ENCODE results near the gene TXNRD1. TPM values are rescaled to one million over a fixed set of nuclear protein-coding genes. Genes with fewer than 3 reads are reported as not detected.

TXNRD1 gene
- total and polyA plus RNA-seq, 2 of the 8 experiments (the other 6 are each of a cell fraction or from before 2014, with no cell fraction given) = 56.8 to 127 TPM

DNA sequence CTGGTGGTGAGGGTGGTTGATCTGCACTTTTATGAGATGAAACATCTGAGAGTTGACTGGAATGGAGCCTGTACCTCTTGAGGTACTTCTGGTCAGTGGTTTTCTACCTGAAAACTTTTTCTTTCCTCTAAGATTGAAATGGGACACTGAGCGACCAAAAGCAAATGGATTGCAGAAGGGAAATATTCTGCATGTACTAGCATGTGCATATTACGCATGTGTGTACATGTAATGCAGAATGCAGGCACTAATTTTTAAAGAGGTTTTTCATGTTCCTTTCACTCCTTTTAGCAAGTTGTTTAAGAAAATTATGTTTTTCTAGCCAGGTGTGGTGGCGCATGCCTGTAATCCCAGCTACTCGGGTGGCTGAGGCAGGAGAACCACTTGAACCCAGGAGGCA, 59.2 kb downstream of the TXNRD1 start:
- DNase-seq (ENCODE audit: low read depth in 1 of 2, low spot score in 2 of 2) = no peak
- Histone ChIP-seq H3K27me3 (replicated peaks in 1 of 4; ENCODE audit: control insufficient read depth in 3 of 4, extremely low read depth in 1 of 4, insufficient read depth in 3 of 4, low read length in 3 of 4) (no peaks in the 10 kb centered on the region), H3K23me2 (ENCODE audit: low read depth, low read length) (no peaks in the 10 kb centered on the region), H2BK5ac (ENCODE audit: low read depth, low read length) (no peak overlapping the region), H4K5ac (ENCODE audit: insufficient read length, low read depth, low read length) (no peak overlapping the region), H4K8ac (ENCODE audit: extremely low read depth, insufficient read depth, low read length) (no peak overlapping the region), H3K4ac (replicated peaks; ENCODE audit: insufficient read length, low read depth, low read length) (no peak overlapping the region), H3K23ac (ENCODE audit: insufficient read length) (no peak overlapping the region), H3K9me3 (ENCODE audit: insufficient read depth in 2 of 2, low read depth in 1 of 2, low read length in 1 of 2) (no peaks in the 10 kb centered on the region), H3K4me2 (ENCODE audit: insufficient read depth in 1 of 2, low read depth in 2 of 2, low read length in 2 of 2) (no peak overlapping the region), H3K79me2 (ENCODE audit: control insufficient read depth in 1 of 2, insufficient read depth in 2 of 2, low read length in 2 of 2) (no peaks in the 10 kb centered on the region), H3K56ac (replicated peaks; ENCODE audit: insufficient read length, low read depth, low read length) (no peak overlapping the region), H2BK15ac (ENCODE audit: low read length) (no peak overlapping the region), H4K20me1 (replicated peaks in 1 of 2; ENCODE audit: control insufficient read depth in 1 of 2, insufficient read depth in 2 of 2, low read length in 2 of 2) (no peaks in the 10 kb centered on the region), H3K36me3 (ENCODE audit: control insufficient read depth in 2 of 4, insufficient read depth in 4 of 4, low read length in 3 of 4) (no peaks in the 10 kb centered on the region), H2BK12ac (ENCODE audit: low read depth, low read length) (no peak overlapping the region), H2AK5ac (ENCODE audit: low read depth, low read length) (no peak overlapping the region), H3K4me1 (replicated peaks in 1 of 4; ENCODE audit: control insufficient read depth in 3 of 4, insufficient read depth in 4 of 4, low read length in 3 of 4) (no peaks in the 10 kb centered on the region), H3K79me1 (ENCODE audit: low read depth, low read length) (no peaks in the 10 kb centered on the region), H2BK120ac (replicated peaks; ENCODE audit: low read depth, low read length) (no peak overlapping the region), H3K9ac (replicated peaks in 1 of 4; ENCODE audit: extremely low read depth in 1 of 4, low read depth in 3 of 4, low read length in 3 of 4) (no peak overlapping the region), H3K27ac (ENCODE audit: low read depth, low read length) (no peak overlapping the region), H3K14ac (ENCODE audit: insufficient read length) (no peak overlapping the region), H2AFZ (ENCODE audit: low read length) (no peak overlapping the region), H2BK20ac (ENCODE audit: low read length) (no peak overlapping the region), H3K4me3 (ENCODE audit: extremely low read depth in 1 of 4, insufficient read depth in 2 of 4, low read depth in 3 of 4, low read length in 4 of 4) (no peak overlapping the region), H3K18ac (ENCODE audit: extremely low read depth, low read length) (no peak overlapping the region), H4K91ac (replicated peaks; ENCODE audit: insufficient read length, low read length) (no peak overlapping the region)
- WGBS, 2 experiments (ENCODE audit: extremely low coverage in 1 of 2, insufficient coverage in 1 of 2, insufficient read length in 1 of 2, insufficient replicate concordance in 2 of 2, low coverage in 1 of 2, low lambda C conversion rate in 2 of 2, missing lambda C conversion rate in 1 of 2) = 85% methylated on average over 4 of the region's 4 CpGs; no CpG with 5 or more reads in 1 of the 2 experiments
- CTCF ChIA-PET (ENCODE audit: partially characterized antibody) = interaction anchor here (0.8 to 2.3 kb wide), 5 partner anchors 10 to 516 kb away, joined by 3 to 7 read pairs (median 7); no protein-coding TSS in a partner anchor
- POLR2A ChIA-PET (ENCODE audit: partially characterized antibody) = interaction anchor here (8.0 kb wide), 1 partner anchor 12 kb away, joined by 61 read pairs; no protein-coding TSS in a partner anchor
- TF ChIP-seq EGR1 (IDR thresholded peaks at IDR 0.05; ENCODE audit: borderline replicate concordance, low read depth, low read length) (no peak), TCF12 (IDR thresholded peaks at IDR 0.05; ENCODE audit: low read depth, low read length) (no peak), GABPA (IDR thresholded peaks at IDR 0.05; ENCODE audit: borderline replicate concordance, insufficient read depth, low read length) (no peak), ZNF274 (IDR thresholded peaks at IDR 0.05; ENCODE audit: borderline replicate concordance, extremely low read depth, low read length) (no peak), RFX5 (IDR thresholded peaks at IDR 0.05; ENCODE audit: borderline replicate concordance, low read depth, low read length) (no peak), MAFK (IDR thresholded peaks at IDR 0.05; ENCODE audit: low read depth, low read length) (no peak), KDM4A (IDR thresholded peaks at IDR 0.05; ENCODE audit: low read depth, low read length, severe bottlenecking) (no peak), SAP30 (IDR thresholded peaks at IDR 0.05; ENCODE audit: insufficient read depth, insufficient replicate concordance, low read length) (no peak), CBX8 (IDR thresholded peaks at IDR 0.05; ENCODE audit: borderline replicate concordance, low read depth, low read length) (no peak), KDM1A (IDR thresholded peaks at IDR 0.05; ENCODE audit: borderline replicate concordance, low read length) (no peak), RXRA (IDR thresholded peaks at IDR 0.05; ENCODE audit: insufficient read depth, low read depth, low read length) (no peak), YY1 (IDR thresholded peaks at IDR 0.05; ENCODE audit: low read depth, low read length) (no peak), TEAD4 (IDR thresholded peaks at IDR 0.05; ENCODE audit: low read depth, low read length) (no peak)
- TF ChIP-seq, protein P1, sequence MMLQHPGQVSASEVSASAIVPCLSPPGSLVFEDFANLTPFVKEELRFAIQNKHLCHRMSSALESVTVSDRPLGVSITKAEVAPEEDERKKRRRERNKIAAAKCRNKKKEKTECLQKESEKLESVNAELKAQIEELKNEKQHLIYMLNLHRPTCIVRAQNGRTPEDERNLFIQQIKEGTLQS (IDR thresholded peaks at IDR 0.05; ENCODE audit: insufficient read depth, low read depth, low read length) = no peak
- FAIRE-seq = no peak

Data from H1 (cell line).